CD4-positive, alpha-beta T cell (primary cell): ENCODE results near the gene CACNA1D. TPM values are rescaled to one million over a fixed set of nuclear protein-coding genes. Genes with fewer than 3 reads are reported as not detected.

ENCODE experiments used
- ATAC-seq: fragments of 200-7000 bp; cut with Tn5 transposase; one replicate; pipeline ENCODE4 v1.10.0; 2022; ENCODE audit warnings: mild to moderate bottlenecking; ENCODE audit not compliant: poor library complexity
- CTCF ChIA-PET: fragments of 350-600 bp; sonication (Branson Sonifier 250); formaldehyde crosslinking; loops from one replicate; lab custom pipeline; 2021; ENCODE audit warnings: antibody characterized with exemption, inconsistent platforms; lab: Charles Lee
- POLR2A ChIA-PET: fragments of 350-600 bp; sonication (Branson Sonifier 250); formaldehyde crosslinking; loops from one replicate; lab custom pipeline; 2021; ENCODE audit warnings: antibody characterized with exemption, inconsistent platforms; lab: Charles Lee
- DNase-seq, 14 experiments: peaks; one replicate each; pipeline ENCODE4 v3.0.0-alpha.2; 2013 to 2020; ENCODE audit warnings: mixed read lengths in 2 of 14
- H3K27ac ChIP-seq, 2 donors: one replicate each; pipeline versions ENCODE4 v1.5.1 to v1.7.0; 2013; ENCODE audit warnings: low read length in 2 of 2, low read depth in 1 of 2, mild to moderate bottlenecking in 1 of 2
- H3K27me3 ChIP-seq, 2 experiments: 1 replicate in 1 of 2; 2 replicates in 1 of 2; pipeline versions ENCODE4 v1.6.1 to v1.7.0; 2013; ENCODE audit warnings: low read length in 2 of 2, control low read depth in 1 of 2, mild to moderate bottlenecking in 1 of 2, moderate library complexity in 1 of 2; ENCODE audit not compliant: insufficient read depth in 2 of 2, control insufficient read depth in 1 of 2
- H3K36me3 ChIP-seq: one replicate; pipeline ENCODE4 v1.6.1; 2013; ENCODE audit warnings: low read length, control low read depth; ENCODE audit not compliant: insufficient read depth
- H3K4me1 ChIP-seq: one replicate; pipeline ENCODE4 v1.6.1; 2013; ENCODE audit warnings: low read length, control low read depth; ENCODE audit not compliant: insufficient read depth
- H3K4me3 ChIP-seq: one replicate; pipeline ENCODE4 v1.5.1; 2013; ENCODE audit warnings: mild to moderate bottlenecking, low read length, moderate library complexity
- H3K9me3 ChIP-seq, 2 experiments: 1 replicate in 1 of 2; 2 replicates in 1 of 2; pipeline versions ENCODE4 v1.6.1 to v1.7.0; 2013; ENCODE audit warnings: low read length in 2 of 2, mild to moderate bottlenecking in 2 of 2, control low read depth in 1 of 2, moderate library complexity in 1 of 2; ENCODE audit not compliant: control insufficient read depth in 1 of 2, insufficient read depth in 1 of 2
- H3K27ac Mint-ChIP-seq: one replicate; pipeline ENCODE4 v1.8.0; 2020; ENCODE audit warnings: mixed read lengths
- H3K27me3 Mint-ChIP-seq: one replicate; pipeline ENCODE4 v1.8.0; 2021; ENCODE audit warnings: mixed read lengths
- H3K36me3 Mint-ChIP-seq: one replicate; pipeline ENCODE4 v1.8.0; 2021; ENCODE audit warnings: low read depth, mixed read lengths
- H3K4me1 Mint-ChIP-seq: one replicate; pipeline ENCODE4 v1.8.0; 2021; ENCODE audit warnings: low read depth, mixed read lengths
- H3K4me3 Mint-ChIP-seq: one replicate; pipeline ENCODE4 v1.8.0; 2020; ENCODE audit warnings: mild to moderate bottlenecking, mixed read lengths
- H3K9me3 Mint-ChIP-seq: one replicate; pipeline ENCODE4 v1.8.0; 2020; ENCODE audit warnings: mixed read lengths
- intact Hi-C, 2 experiments: fragments of 100-400 bp; cut with DNase I in 1 of 2; cut with micrococcal nuclease in 1 of 2; formaldehyde crosslinking; loops; one replicate each; pipeline versions ENCODE4 v1.15.1 to v1.9.0; 2023 to 2025; cut with DNase I, micrococcal nuclease
- total RNA-seq, 174 experiments: library from RNA in 2 of 174; stranded (reverse) in 2 of 174; gene quantifications; one replicate each; pipeline ENCODE4 v1.2.3 and lab custom pipeline; 2021 to 2026
- TF ChIP-seq, protein P1 (sequence below): fragments of 200-600 bp; IDR thresholded peaks from one replicate; pipeline ENCODE4 v1.8.0; 2022; ENCODE audit warnings: antibody characterized with exemption, mild to moderate bottlenecking

CACNA1D gene
- total RNA-seq, 2 experiments from 2014 or later, result not detected

DNA sequence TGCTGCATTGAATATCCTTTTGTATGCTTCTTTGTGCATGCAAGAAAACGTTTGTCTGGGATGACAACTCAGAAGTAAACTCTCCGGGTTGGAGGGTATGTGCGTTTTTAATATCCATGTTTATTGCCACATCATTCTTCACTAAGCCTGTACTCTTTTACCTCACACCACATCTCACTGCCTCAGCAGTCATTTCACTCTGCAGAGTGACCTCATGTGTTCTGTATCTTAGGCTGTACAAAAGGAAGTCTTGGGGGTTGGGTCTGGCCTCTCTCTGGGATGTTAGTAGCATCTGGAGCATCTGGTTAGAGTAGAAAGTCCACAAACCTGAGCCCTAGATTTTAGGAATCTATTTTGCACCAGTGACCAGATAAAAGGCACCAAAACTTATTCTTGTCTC, 16.1 kb downstream of the CACNA1D start:
- Histone ChIP-seq H3K27ac (no peak overlapping the region), H3K9me3 (no peaks in the 10 kb centered on the region), H3K36me3 (no peaks in the 10 kb centered on the region), H3K27me3 (peaks cover 6 to 15% of the 10 kb centered on the region in 2 experiments), H3K4me3 (no peak overlapping the region), H3K4me1 (no peaks in the 10 kb centered on the region)
- DNase-seq (no peak), ATAC-seq (no peak)
- POLR2A ChIA-PET, result no interaction called here
- Mint-ChIP-seq H3K4me3 (no peak overlapping the region), H3K27me3 (peaks cover 55% of the 10 kb centered on the region), H3K9me3 (no peaks in the 10 kb centered on the region), H3K27ac (no peak overlapping the region), H3K4me1 (no peaks in the 10 kb centered on the region), H3K36me3 (no peaks in the 10 kb centered on the region)
- intact Hi-C loops, result no loop called here
- TF ChIP-seq, protein P1, sequence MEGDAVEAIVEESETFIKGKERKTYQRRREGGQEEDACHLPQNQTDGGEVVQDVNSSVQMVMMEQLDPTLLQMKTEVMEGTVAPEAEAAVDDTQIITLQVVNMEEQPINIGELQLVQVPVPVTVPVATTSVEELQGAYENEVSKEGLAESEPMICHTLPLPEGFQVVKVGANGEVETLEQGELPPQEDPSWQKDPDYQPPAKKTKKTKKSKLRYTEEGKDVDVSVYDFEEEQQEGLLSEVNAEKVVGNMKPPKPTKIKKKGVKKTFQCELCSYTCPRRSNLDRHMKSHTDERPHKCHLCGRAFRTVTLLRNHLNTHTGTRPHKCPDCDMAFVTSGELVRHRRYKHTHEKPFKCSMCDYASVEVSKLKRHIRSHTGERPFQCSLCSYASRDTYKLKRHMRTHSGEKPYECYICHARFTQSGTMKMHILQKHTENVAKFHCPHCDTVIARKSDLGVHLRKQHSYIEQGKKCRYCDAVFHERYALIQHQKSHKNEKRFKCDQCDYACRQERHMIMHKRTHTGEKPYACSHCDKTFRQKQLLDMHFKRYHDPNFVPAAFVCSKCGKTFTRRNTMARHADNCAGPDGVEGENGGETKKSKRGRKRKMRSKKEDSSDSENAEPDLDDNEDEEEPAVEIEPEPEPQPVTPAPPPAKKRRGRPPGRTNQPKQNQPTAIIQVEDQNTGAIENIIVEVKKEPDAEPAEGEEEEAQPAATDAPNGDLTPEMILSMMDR, result no peak
- CTCF ChIA-PET, result no interaction called here

DNA sequence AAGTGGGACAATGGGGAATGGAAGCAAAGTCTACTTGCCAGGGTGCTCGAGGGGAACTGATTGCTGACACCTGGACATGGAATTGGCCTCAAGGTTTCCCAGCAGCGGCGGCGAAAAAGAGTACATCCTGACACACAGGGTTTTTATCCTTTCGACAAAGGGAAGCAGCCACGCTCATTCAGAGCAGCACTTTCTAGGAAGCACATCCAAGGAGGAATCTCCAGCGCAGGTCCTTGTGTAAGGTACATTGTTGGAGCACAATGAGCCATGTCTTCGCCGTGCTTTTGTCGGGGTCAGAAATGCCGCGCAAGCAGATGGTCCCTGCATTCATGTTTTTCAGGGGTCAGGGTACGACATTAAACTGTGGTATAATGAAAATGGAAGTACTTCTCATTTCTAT, 16.8 kb downstream of the CACNA1D start:
- ATAC-seq (no peak), DNase-seq (no peak)
- Histone ChIP-seq H3K4me3 (no peak overlapping the region), H3K9me3 (no peaks in the 10 kb centered on the region), H3K27ac (no peak overlapping the region), H3K36me3 (no peaks in the 10 kb centered on the region), H3K4me1 (no peaks in the 10 kb centered on the region), H3K27me3 (peaks cover 6 to 15% of the 10 kb centered on the region in 2 experiments)
- no peak overlapping the region for H3K4me3 Mint-ChIP-seq
- no peaks in the 10 kb centered on the region for H3K9me3 Mint-ChIP-seq
- H3K27me3 Mint-ChIP-seq, result peaks cover 48% of the 10 kb centered on the region
- no peak overlapping the region for H3K27ac Mint-ChIP-seq
- no peaks in the 10 kb centered on the region for H3K4me1 Mint-ChIP-seq
- no peaks in the 10 kb centered on the region for H3K36me3 Mint-ChIP-seq
- TF ChIP-seq, protein P1, result no peak
- ChIA-PET CTCF (no interaction called here), POLR2A (no interaction called here)
- intact Hi-C loops, result no loop called here

DNA sequence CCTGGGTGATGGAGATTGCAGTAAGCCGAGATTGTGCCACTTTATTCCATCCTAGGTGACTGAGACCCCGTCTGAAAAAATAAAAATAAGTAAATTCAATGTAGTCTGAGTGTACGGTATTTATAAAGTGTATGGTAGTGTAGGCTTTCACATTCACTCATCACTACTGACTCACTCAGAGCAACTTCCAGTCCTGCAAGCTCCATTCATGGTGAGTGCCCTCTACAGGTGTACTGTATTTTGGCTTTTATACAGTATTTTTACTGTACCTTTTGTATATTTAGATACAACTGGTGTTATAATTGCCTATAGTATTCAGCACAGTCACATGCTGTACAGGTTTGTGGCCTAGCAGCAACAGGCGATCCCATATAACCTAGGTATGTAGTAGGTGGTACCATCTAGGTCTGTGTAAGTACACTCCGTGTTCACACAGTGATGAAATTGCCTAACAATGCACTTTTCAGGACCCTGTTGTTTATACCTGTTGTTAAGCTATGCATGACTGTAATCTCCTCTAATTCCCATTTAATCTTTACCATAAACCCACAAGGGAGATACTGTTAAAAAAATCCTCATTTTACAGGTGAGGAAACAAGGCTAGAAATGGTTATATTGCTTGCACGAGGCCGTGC, 19.3 kb downstream of the CACNA1D start:
- Histone ChIP-seq H3K36me3 (no peaks in the 10 kb centered on the region), H3K27me3 (peaks cover 4 to 10% of the 10 kb centered on the region in 2 experiments), H3K4me1 (no peaks in the 10 kb centered on the region), H3K9me3 (no peaks in the 10 kb centered on the region), H3K4me3 (no peak overlapping the region), H3K27ac (no peak overlapping the region)
- intact Hi-C loops, result no loop called here
- ChIA-PET CTCF (no interaction called here), POLR2A (no interaction called here)
- TF ChIP-seq, protein P1, result no peak
- Mint-ChIP-seq H3K4me3 (no peak overlapping the region), H3K27ac (no peak overlapping the region), H3K4me1 (no peaks in the 10 kb centered on the region), H3K27me3 (peaks cover 40% of the 10 kb centered on the region), H3K9me3 (no peaks in the 10 kb centered on the region), H3K36me3 (no peaks in the 10 kb centered on the region)
- DNase-seq, result no peak
- no peak for ATAC-seq
